HFF-Myc (cell line): ENCODE results near the gene AGAP1.

Experiments
- DNase-seq: peaks from one replicate; pipeline ENCODE4 v3.0.0-alpha.2; 2011; ENCODE audit warnings: low read depth; ENCODE audit errors: extremely low read depth
- H3K4me3 ChIP-seq: replicated peaks from 2 replicates; pipeline ENCODE4 v1.5.1; 2011; ENCODE audit warnings: low read depth, mild to moderate bottlenecking, control low read depth, low read length
- CTCF ChIP-seq: IDR thresholded peaks from 2 replicates; pipeline ENCODE4 v1.5.1; 2012; ENCODE audit warnings: mild to moderate bottlenecking, low read depth, low read length, control low read depth; ENCODE audit errors: missing control alignments

Gene AGAP1

DNA sequence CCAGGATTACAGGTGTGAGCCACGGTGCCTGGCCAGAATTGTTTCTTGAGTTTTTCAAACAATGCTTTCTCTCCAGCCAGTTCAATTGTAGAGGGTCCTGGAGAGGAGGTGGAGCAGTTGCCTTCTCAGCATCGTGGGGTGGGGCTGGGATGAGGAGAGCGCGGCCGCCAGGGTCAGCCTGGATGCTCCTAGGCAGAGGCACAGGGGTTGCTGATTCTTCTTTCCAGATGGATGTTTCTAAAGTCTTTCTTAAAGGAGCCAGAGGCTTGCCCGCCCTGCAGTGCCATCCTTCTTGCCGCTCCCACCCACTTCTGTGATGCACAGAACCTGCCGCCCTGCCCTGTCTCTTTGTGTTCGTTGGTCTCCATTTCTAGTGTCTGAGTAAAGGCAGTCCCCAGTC, 61.1 kb downstream of the AGAP1 start:
- no peak for TF ChIP-seq CTCF

DNA sequence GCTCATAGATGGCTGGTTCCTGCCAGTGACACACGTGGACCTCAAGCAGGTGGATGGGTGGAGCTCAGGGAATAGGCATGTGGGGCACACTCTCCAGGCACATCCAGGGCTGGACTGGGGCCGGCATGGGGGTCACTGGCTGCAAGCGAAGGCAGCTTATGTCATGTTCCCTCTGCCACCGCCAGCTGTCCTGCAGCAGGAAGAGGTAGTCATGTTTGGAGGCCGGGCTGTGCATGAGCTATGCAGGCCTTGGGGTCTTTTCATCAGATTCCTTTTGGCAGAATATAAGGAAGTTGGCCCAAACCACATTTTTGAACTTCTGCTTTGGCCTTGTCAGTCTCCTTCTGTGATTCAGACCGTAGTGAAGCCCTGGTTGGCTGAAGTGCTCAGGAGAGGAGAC, 61.5 kb downstream of the AGAP1 start:
- TF ChIP-seq CTCF: no peak
- no peak for DNase-seq
- H3K4me3 ChIP-seq: no peak overlapping the region

More for the DNA sequence above, 61.1 kb downstream of the AGAP1 start:
- no peak overlapping the region for H3K4me3 ChIP-seq
- DNase-seq: no peak

DNA sequence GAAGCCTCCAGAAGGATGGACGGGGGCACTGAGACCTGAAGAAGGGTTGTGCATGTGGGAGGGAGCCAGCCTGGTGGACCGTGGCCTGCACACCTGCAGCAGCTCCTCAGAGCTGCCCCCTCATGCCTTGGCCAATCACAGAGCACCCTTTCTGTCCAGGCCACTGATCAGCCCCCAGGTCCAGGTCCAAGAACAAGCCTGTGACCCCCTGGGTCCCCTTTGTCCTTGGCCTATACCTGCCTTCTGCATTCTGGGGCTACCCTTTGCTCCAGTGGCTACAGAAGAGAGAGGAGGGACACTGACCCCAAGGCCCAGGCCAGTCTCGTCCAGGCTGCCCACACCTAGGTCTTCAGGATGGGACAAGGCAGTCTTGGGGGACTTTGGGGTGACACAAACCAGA, 62.2 kb downstream of the AGAP1 start:
- H3K4me3 ChIP-seq: no peak overlapping the region
- DNase-seq: no peak
- no peak for TF ChIP-seq CTCF

- no peak for TF ChIP-seq CTCF
- no peak for DNase-seq
- H3K4me3 ChIP-seq: no peak overlapping the region
Measured at GRCh38 chr2:235556901-235557300, 63.1 kb downstream of the AGAP1 start.

DNA sequence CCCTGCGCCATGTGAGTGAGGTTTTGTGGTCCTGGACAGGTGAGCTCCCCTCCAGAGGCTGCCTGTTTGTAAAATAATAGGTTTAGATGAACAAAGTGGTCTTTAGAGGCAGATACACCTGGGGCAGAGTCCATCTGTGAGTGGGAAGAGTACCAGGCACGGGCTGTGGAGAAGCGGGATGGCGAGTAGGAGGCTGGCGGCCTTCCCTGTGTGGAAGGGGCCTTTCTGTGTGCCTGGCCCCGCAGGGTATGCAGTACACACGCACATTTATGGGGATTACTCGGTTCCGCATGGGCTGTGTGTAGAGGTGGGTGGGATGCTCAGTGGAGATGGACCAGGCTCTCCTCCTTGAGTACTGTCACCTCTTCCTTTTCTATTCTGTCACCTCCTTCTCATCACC, 64.1 kb downstream of the AGAP1 start:
- no peak for TF ChIP-seq CTCF
- no peak for DNase-seq
- H3K4me3 ChIP-seq: no peak overlapping the region

DNA sequence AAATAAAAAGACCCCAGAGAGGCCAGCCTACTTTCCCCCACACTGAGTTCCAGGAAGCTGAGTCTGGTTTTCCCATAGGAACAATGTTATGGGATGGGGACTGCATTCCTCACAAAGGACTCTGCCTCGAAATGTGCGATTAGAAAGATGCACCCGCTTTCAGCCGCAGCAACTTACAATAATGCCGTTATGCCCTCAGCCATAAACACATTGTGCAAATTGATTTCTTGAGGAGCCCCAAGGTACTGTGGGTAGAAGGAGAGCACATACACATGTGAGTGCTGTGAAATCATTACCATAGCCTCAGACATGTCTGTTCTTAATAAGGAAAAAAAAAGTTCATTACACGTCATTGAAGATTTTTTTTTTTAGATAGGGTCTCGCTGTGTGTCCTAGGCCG, 64.7 kb downstream of the AGAP1 start:
- TF ChIP-seq CTCF: no peak
- H3K4me3 ChIP-seq: no peak overlapping the region
- no peak for DNase-seq

- no peak overlapping the region for H3K4me3 ChIP-seq
- TF ChIP-seq CTCF: no peak
- no peak for DNase-seq
Measured at GRCh38 chr2:235560345-235560744, 66.5 kb downstream of the AGAP1 start.
